Keratinocyte (primary cell): ENCODE results near the gene GSTM5. TPM values are rescaled to one million over a fixed set of nuclear protein-coding genes. Genes with fewer than 3 reads are reported as not detected.

ENCODE experiments used
- DNase-seq: peaks from one replicate; pipeline ENCODE4 v3.0.0-alpha.2; 2011; ENCODE audit warnings: low read depth, missing footprints, low spot score
- FAIRE-seq: peaks from 2 replicates; lab custom pipeline; 2011; peaks lifted over from hg19 to GRCh38; lab: Jason Lieb, UNC
- H2AFZ ChIP-seq: 2 replicates; pipeline ENCODE4 v1.6.0; 2012; ENCODE audit warnings: low read length, control low read depth, inconsistent platforms; ENCODE audit not compliant: control insufficient read depth
- H3K27ac ChIP-seq: 2 replicates; pipeline ENCODE4 v1.5.1; 2011; ENCODE audit warnings: low read length; ENCODE audit not compliant: control insufficient read depth, insufficient read depth
- H3K27me3 ChIP-seq: 3 replicates; pipeline ENCODE4 v1.6.0; 2011; ENCODE audit warnings: low read length; ENCODE audit not compliant: control insufficient read depth, insufficient read depth; ENCODE audit errors: extremely low read depth
- H3K36me3 ChIP-seq, 2 experiments: 2 replicates in 1 of 2; 3 replicates in 1 of 2; pipeline ENCODE4 v1.5.1; 2011; ENCODE audit warnings: low read length in 2 of 2, mild to moderate bottlenecking in 1 of 2; ENCODE audit not compliant: control insufficient read depth in 2 of 2, insufficient read depth in 2 of 2; ENCODE audit errors: extremely low read depth in 1 of 2
- H3K4me1 ChIP-seq: 3 replicates; pipeline ENCODE4 v1.5.1; 2011; ENCODE audit warnings: low read length; ENCODE audit not compliant: control insufficient read depth, insufficient read depth; ENCODE audit errors: extremely low read depth
- H3K4me2 ChIP-seq: 3 replicates; pipeline ENCODE4 v1.6.0; 2011; ENCODE audit warnings: low read depth, low read length; ENCODE audit not compliant: control insufficient read depth, insufficient read depth; ENCODE audit errors: extremely low read depth
- H3K4me3 ChIP-seq, 3 experiments: fragments of 200-600 bp in 1 of 3; sonication (generic) in 1 of 3; 2 replicates in 2 of 3; 3 replicates in 1 of 3; pipeline ENCODE4 v1.5.1; 2011 to 2016; ENCODE audit warnings: low read length in 3 of 3, mild to moderate bottlenecking in 3 of 3, control low read depth in 2 of 3, inconsistent platforms in 1 of 3, low read depth in 1 of 3, mixed read lengths in 1 of 3, mixed run types in 1 of 3, moderate library complexity in 1 of 3; ENCODE audit not compliant: control insufficient read depth in 2 of 3, insufficient read depth in 2 of 3; ENCODE audit errors: extremely low read depth in 1 of 3
- H3K79me2 ChIP-seq: 2 replicates; pipeline ENCODE4 v1.6.0; 2012; ENCODE audit warnings: low read length; ENCODE audit not compliant: control insufficient read depth, insufficient read depth
- H3K9ac ChIP-seq: 3 replicates; pipeline ENCODE4 v1.6.0; 2011; ENCODE audit warnings: low read length; ENCODE audit not compliant: control insufficient read depth, insufficient read depth; ENCODE audit errors: extremely low read depth
- H3K9me1 ChIP-seq: 3 replicates; pipeline ENCODE4 v1.6.0; 2011; ENCODE audit warnings: low read length; ENCODE audit not compliant: control insufficient read depth, insufficient read depth; ENCODE audit errors: extremely low read depth
- H3K9me3 ChIP-seq: 2 replicates; pipeline ENCODE4 v1.5.1; 2012; ENCODE audit warnings: low read depth, low read length; ENCODE audit not compliant: control insufficient read depth
- H4K20me1 ChIP-seq: 3 replicates; pipeline ENCODE4 v1.6.0; 2011; ENCODE audit warnings: low read length; ENCODE audit not compliant: control insufficient read depth, insufficient read depth; ENCODE audit errors: extremely low read depth
- EZH2 ChIP-seq: IDR thresholded peaks from one replicate; pipeline ENCODE4 v1.6.1; 2012; ENCODE audit warnings: inconsistent platforms, mild to moderate bottlenecking, low read length, moderate library complexity
- dilution Hi-C: fragments of 300-500 bp; cut with MboI; formaldehyde crosslinking; loops from one replicate; pipeline ENCODE4 v1.7.0; 2020; ENCODE audit warnings: low sequenced_read_pairs; ENCODE audit not compliant: extremely low pct_ligation_motif_present
- polyA plus RNA-seq, 5 experiments: library from polyadenylated mRNA; depleted of rRNA in 3 of 5; stranded (reverse) in 3 of 5; stranded (forward) in 1 of 5; unstranded in 1 of 5; fragments of >200 nt; gene quantifications; 1 replicate in 1 of 5; 2 replicates in 3 of 5; 3 replicates in 1 of 5; pipeline versions ENCODE4 v1.2.1 to v1.2.3, GENCODE V29; 2011 to 2012; ENCODE audit warnings: missing spikeins in 2 of 5, low read depth in 1 of 5, low replicate concordance in 1 of 5
- TF ChIP-seq, protein P1 (sequence below), 3 experiments: IDR thresholded peaks in 1 of 3; conservative IDR thresholded peaks in 1 of 3; optimal IDR thresholded peaks in 1 of 3; 2 replicates in 2 of 3; 3 replicates in 1 of 3; pipeline versions ENCODE3 to v1.5.1; 2011; ENCODE audit warnings: low read length in 3 of 3, mild to moderate bottlenecking in 3 of 3, moderate library complexity in 2 of 3, control low read depth in 1 of 3, inconsistent platforms in 1 of 3; ENCODE audit not compliant: insufficient read depth in 2 of 3; ENCODE audit errors: extremely low read depth in 1 of 3

The GSTM5 gene
- polyA plus RNA-seq, 1 donor (not counting 4 experiments of a cell fraction or from before 2014, with no cell fraction given): not detected

DNA sequence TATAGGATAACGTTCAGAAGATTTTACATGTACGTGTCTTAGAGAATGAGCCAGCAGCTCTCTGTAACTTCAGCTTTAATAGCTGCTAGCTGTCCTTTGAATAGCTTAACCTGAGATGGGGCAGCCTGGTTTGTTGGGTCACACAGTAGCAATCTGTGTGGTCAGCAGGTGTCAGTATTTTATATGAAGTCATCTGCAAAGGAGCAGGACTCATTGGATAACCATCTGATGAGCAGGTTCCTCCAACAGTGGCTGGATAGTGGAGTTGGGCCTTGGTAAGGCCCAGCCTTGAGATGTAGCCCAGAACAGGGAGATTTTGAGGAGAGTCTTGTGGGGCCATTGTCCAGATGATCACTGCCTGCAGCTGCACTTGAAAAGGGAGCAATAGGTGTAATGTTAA lies 6.4 kb downstream of the GSTM5 start:
- Histone ChIP-seq H3K27me3 (no peaks in the 10 kb centered on the region), H3K9me3 (no peaks in the 10 kb centered on the region), H3K4me3 (no peak overlapping the region), H3K79me2 (no peaks in the 10 kb centered on the region), H4K20me1 (no peaks in the 10 kb centered on the region), H2AFZ (no peak overlapping the region), H3K27ac (no peak overlapping the region), H3K9ac (no peak overlapping the region), H3K4me2 (no peak overlapping the region), H3K9me1 (no peaks in the 10 kb centered on the region), H3K4me1 (peaks cover 36% of the 10 kb centered on the region), H3K36me3 (no peaks in the 10 kb centered on the region)
- FAIRE-seq: no peak
- dilution Hi-C loops: no loop called here
- TF ChIP-seq EZH2: no peak
- TF ChIP-seq, protein P1, sequence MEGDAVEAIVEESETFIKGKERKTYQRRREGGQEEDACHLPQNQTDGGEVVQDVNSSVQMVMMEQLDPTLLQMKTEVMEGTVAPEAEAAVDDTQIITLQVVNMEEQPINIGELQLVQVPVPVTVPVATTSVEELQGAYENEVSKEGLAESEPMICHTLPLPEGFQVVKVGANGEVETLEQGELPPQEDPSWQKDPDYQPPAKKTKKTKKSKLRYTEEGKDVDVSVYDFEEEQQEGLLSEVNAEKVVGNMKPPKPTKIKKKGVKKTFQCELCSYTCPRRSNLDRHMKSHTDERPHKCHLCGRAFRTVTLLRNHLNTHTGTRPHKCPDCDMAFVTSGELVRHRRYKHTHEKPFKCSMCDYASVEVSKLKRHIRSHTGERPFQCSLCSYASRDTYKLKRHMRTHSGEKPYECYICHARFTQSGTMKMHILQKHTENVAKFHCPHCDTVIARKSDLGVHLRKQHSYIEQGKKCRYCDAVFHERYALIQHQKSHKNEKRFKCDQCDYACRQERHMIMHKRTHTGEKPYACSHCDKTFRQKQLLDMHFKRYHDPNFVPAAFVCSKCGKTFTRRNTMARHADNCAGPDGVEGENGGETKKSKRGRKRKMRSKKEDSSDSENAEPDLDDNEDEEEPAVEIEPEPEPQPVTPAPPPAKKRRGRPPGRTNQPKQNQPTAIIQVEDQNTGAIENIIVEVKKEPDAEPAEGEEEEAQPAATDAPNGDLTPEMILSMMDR (optimal IDR thresholded peaks at IDR 0.05 in 1 of 3, IDR thresholded peaks at IDR 0.05 in 1 of 3, conservative IDR thresholded peaks at IDR 0.05 in 1 of 3; ENCODE audit: extremely low read depth in 1 of 3, insufficient read depth in 2 of 3, low read length in 3 of 3): peak in 1 of 3 experiments; percentile 18
- no peak for DNase-seq

DNA sequence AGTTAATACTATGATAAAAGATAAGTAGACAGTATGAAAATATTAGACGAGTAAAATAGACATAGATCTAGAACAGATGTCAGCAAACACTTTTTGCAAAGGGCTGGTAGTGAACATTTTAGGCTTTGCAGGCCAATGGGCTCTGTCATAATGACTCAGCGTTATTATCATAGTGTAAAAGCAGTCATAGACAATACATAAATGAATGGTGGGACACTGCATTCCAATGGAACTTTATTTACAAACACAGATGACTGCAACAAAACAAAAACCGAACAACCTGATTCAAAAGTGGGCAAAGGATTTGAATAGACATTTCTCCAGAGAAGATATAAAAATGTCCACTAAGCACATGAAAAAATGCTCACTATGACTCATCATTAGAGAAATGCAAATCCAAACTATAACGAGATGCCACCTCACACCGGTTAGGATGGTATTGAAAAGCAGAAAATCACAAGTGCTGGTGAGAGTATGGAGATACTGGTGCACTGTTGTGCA lies 7.3 kb downstream of the GSTM5 start:
- H3K4me1 ChIP-seq: peaks cover 36% of the 10 kb centered on the region
- H3K36me3 ChIP-seq: no peaks in the 10 kb centered on the region
- no peaks in the 10 kb centered on the region for H3K9me1 ChIP-seq
- H3K4me3 ChIP-seq: no peak overlapping the region
- H3K27me3 ChIP-seq: no peaks in the 10 kb centered on the region
- no peak overlapping the region for H3K27ac ChIP-seq
- peak overlapping the region; percentile 17 for H3K4me2 ChIP-seq
- no peaks in the 10 kb centered on the region for H4K20me1 ChIP-seq
- no peak overlapping the region for H3K9ac ChIP-seq
- H3K9me3 ChIP-seq: no peaks in the 10 kb centered on the region
- H3K79me2 ChIP-seq: no peaks in the 10 kb centered on the region
- dilution Hi-C loops: no loop called here
- no peak for FAIRE-seq
- TF ChIP-seq, protein P1 (optimal IDR thresholded peaks at IDR 0.05 in 1 of 3, IDR thresholded peaks at IDR 0.05 in 1 of 3, conservative IDR thresholded peaks at IDR 0.05 in 1 of 3; ENCODE audit: extremely low read depth in 1 of 3, insufficient read depth in 2 of 3, low read length in 3 of 3): no peak
- TF ChIP-seq EZH2: no peak
- no peak for DNase-seq
- no peak overlapping the region for H2AFZ ChIP-seq
